ENCODE measurements around the gene PPP2R3B.

GRCh38 chrX:336227-336626 lies 50.5 kb downstream of the PPP2R3B start:
- TF ChIP-seq, protein P1, sequence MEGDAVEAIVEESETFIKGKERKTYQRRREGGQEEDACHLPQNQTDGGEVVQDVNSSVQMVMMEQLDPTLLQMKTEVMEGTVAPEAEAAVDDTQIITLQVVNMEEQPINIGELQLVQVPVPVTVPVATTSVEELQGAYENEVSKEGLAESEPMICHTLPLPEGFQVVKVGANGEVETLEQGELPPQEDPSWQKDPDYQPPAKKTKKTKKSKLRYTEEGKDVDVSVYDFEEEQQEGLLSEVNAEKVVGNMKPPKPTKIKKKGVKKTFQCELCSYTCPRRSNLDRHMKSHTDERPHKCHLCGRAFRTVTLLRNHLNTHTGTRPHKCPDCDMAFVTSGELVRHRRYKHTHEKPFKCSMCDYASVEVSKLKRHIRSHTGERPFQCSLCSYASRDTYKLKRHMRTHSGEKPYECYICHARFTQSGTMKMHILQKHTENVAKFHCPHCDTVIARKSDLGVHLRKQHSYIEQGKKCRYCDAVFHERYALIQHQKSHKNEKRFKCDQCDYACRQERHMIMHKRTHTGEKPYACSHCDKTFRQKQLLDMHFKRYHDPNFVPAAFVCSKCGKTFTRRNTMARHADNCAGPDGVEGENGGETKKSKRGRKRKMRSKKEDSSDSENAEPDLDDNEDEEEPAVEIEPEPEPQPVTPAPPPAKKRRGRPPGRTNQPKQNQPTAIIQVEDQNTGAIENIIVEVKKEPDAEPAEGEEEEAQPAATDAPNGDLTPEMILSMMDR (IDR thresholded peaks at IDR 0.05; ENCODE audit: borderline replicate concordance, extremely low read depth, low read length, poor library complexity, severe bottlenecking): no peak
- no peak for TF ChIP-seq EZH2 (IDR thresholded peaks at IDR 0.05; ENCODE audit: borderline replicate concordance, low read depth, low read length, severe bottlenecking)

Measured in DND-41 (cell line).